ENCODE data around the gene SMARCC2. TPM values are rescaled to one million over a fixed set of nuclear protein-coding genes. Genes with fewer than 3 reads are reported as not detected.

Gene SMARCC2
- total RNA-seq, 1 donor from 2014 or later: 196 TPM

GRCh38 chr12:56116267-56117081 lies 72.8 kb downstream of the SMARCC2 start, which contains the start of gene RPL41:
TSS of gene RPL41 (plus strand) at chr12:56116633.
- DNase-seq: peak; percentile 92
- H3K27ac Mint-ChIP-seq (ENCODE audit: unreplicated experiment): peak within 1 kb of the TSS; percentile 99
- peaks cover 18% of the 10 kb centered on the region for H3K4me1 Mint-ChIP-seq (ENCODE audit: low read depth, unreplicated experiment)
- no peak for TF ChIP-seq CTCF (IDR thresholded peaks at IDR 0.05; ENCODE audit: partially characterized antibody, unreplicated experiment)
- H3K27me3 Mint-ChIP-seq (ENCODE audit: unreplicated experiment): peaks cover 15% of the 10 kb centered on the region
- H3K36me3 Mint-ChIP-seq (ENCODE audit: unreplicated experiment): no peaks in the 10 kb centered on the region
- peak within 1 kb of the TSS; percentile 98 for H3K4me3 Mint-ChIP-seq (ENCODE audit: unreplicated experiment)
- H3K9me3 Mint-ChIP-seq (ENCODE audit: unreplicated experiment): peaks cover 17% of the 10 kb centered on the region

GRCh38 chr12:56115329-56115728 lies 74.0 kb downstream of the SMARCC2 start:
- TF ChIP-seq CTCF (IDR thresholded peaks at IDR 0.05; ENCODE audit: partially characterized antibody, unreplicated experiment): no peak
- no peak for DNase-seq
- H3K4me1 Mint-ChIP-seq (ENCODE audit: low read depth, unreplicated experiment): peaks cover 18% of the 10 kb centered on the region

GRCh38 chr12:56114084-56114483 lies 75.2 kb downstream of the SMARCC2 start:
- DNase-seq: no peak
- Mint-ChIP-seq H3K4me1 (ENCODE audit: low read depth, unreplicated experiment) (peaks cover 10% of the 10 kb centered on the region), H3K9me3 (ENCODE audit: unreplicated experiment) (peaks cover 14% of the 10 kb centered on the region), H3K36me3 (ENCODE audit: unreplicated experiment) (no peaks in the 10 kb centered on the region), H3K27ac (ENCODE audit: unreplicated experiment) (no peak overlapping the region), H3K27me3 (ENCODE audit: unreplicated experiment) (peaks cover 11% of the 10 kb centered on the region), H3K4me3 (ENCODE audit: unreplicated experiment) (no peak overlapping the region)
- no peak for TF ChIP-seq CTCF (IDR thresholded peaks at IDR 0.05; ENCODE audit: partially characterized antibody, unreplicated experiment)

More at GRCh38 chr12:56115329-56115728, 74.0 kb downstream of the SMARCC2 start:
- peak overlapping the region; percentile 98 for H3K4me3 Mint-ChIP-seq (ENCODE audit: unreplicated experiment)
- H3K27ac Mint-ChIP-seq (ENCODE audit: unreplicated experiment): peak overlapping the region; percentile 99
- peaks cover 17% of the 10 kb centered on the region for H3K9me3 Mint-ChIP-seq (ENCODE audit: unreplicated experiment)
- peaks cover 15% of the 10 kb centered on the region for H3K27me3 Mint-ChIP-seq (ENCODE audit: unreplicated experiment)
- H3K36me3 Mint-ChIP-seq (ENCODE audit: unreplicated experiment): no peaks in the 10 kb centered on the region

Other genes starting within 250 kb of the SMARCC2 start
- gene PMEL, start 223.4 kb downstream of the SMARCC2 start, total RNA-seq (ENCODE audit: unreplicated experiment): 851 TPM
- gene CDK2, start 222.7 kb downstream of the SMARCC2 start, total RNA-seq (ENCODE audit: unreplicated experiment): 20.5 TPM
- 170 TPM for gene RAB5B, start 215.4 kb downstream of the SMARCC2 start, total RNA-seq (ENCODE audit: unreplicated experiment)
- gene SUOX, start 192.2 kb downstream of the SMARCC2 start, total RNA-seq (ENCODE audit: unreplicated experiment): 23.9 TPM
- gene IKZF4, start 168.4 kb downstream of the SMARCC2 start, total RNA-seq (ENCODE audit: unreplicated experiment): 24.1 TPM
- 29.8 TPM for gene RPS26, start 147.6 kb downstream of the SMARCC2 start, total RNA-seq (ENCODE audit: unreplicated experiment)
- 33.7 TPM for gene ERBB3, start 109.3 kb downstream of the SMARCC2 start, total RNA-seq (ENCODE audit: unreplicated experiment)
- gene PA2G4, start 84.9 kb downstream of the SMARCC2 start, total RNA-seq (ENCODE audit: unreplicated experiment): 86.5 TPM
- 1,433 TPM for gene RPL41, start 72.8 kb downstream of the SMARCC2 start, total RNA-seq (ENCODE audit: unreplicated experiment)
- gene ZC3H10, start 71.2 kb downstream of the SMARCC2 start, total RNA-seq (ENCODE audit: unreplicated experiment): 11.1 TPM
- gene ESYT1, start 61.2 kb downstream of the SMARCC2 start, total RNA-seq (ENCODE audit: unreplicated experiment): 144 TPM
- 232 TPM for gene MYL6B, start 36.9 kb downstream of the SMARCC2 start, total RNA-seq (ENCODE audit: unreplicated experiment)
- 2,223 TPM for gene MYL6, start 31.1 kb downstream of the SMARCC2 start, total RNA-seq (ENCODE audit: unreplicated experiment)
- gene RNF41, start 32.4 kb upstream of the SMARCC2 start, total RNA-seq (ENCODE audit: unreplicated experiment): 72.6 TPM
- gene NABP2, start 34.9 kb upstream of the SMARCC2 start, total RNA-seq (ENCODE audit: unreplicated experiment): 42.6 TPM
- gene SLC39A5, start 40.6 kb upstream of the SMARCC2 start, total RNA-seq (ENCODE audit: unreplicated experiment): 0.61 TPM
- gene ANKRD52, start 68.9 kb upstream of the SMARCC2 start, total RNA-seq (ENCODE audit: unreplicated experiment): 49.1 TPM
- 18.9 TPM for gene COQ10A, start 77.5 kb upstream of the SMARCC2 start, total RNA-seq (ENCODE audit: unreplicated experiment)
- gene CS, start 110.8 kb upstream of the SMARCC2 start, total RNA-seq (ENCODE audit: unreplicated experiment): 257 TPM
- 141 TPM for gene CNPY2, start 126.5 kb upstream of the SMARCC2 start, total RNA-seq (ENCODE audit: unreplicated experiment)
- gene PAN2, start 144.5 kb upstream of the SMARCC2 start, total RNA-seq (ENCODE audit: unreplicated experiment): 101 TPM
- 0.42 TPM for gene IL23A, start 149.4 kb upstream of the SMARCC2 start, total RNA-seq (ENCODE audit: unreplicated experiment)
- 74.7 TPM for gene STAT2, start 170.6 kb upstream of the SMARCC2 start, total RNA-seq (ENCODE audit: unreplicated experiment)
- not detected for gene APOF, start 173.4 kb upstream of the SMARCC2 start, total RNA-seq (ENCODE audit: unreplicated experiment)